IMR-90 (cell line): ENCODE data around the gene MCM3AP. TPM values are rescaled to one million over a fixed set of nuclear protein-coding genes. Genes with fewer than 3 reads are reported as not detected.

ENCODE experiments used
- ATAC-seq: fragments of 200-7000 bp; cut with Tn5 transposase; 2 replicates; pipeline ENCODE4 v1.9.1; 2020; ENCODE audit warnings: low read depth, mild to moderate bottlenecking, moderate library complexity
- BruUV-seq: library from RNA; stranded (reverse); fragments of 400-500 nt; replicated peaks from 2 replicates; lab custom pipeline; 2021; lab: Mats Ljungman, UMichigan
- CTCF ChIA-PET: fragments of 300-600 bp; formaldehyde crosslinking; extraction: SDS; loops from one replicate; lab custom pipeline; 2021; ENCODE audit warnings: antibody characterized with exemption; lab: Yijun Ruan, JAX
- POLR2A ChIA-PET: fragments of 300-600 bp; sonication (Branson Sonifier 250); formaldehyde crosslinking; loops from one replicate; lab custom pipeline; 2022; ENCODE audit warnings: antibody characterized with exemption; ENCODE audit not compliant: unreplicated experiment; lab: Charles Lee
- DNase-seq: peaks from one replicate; pipeline ENCODE4 v3.0.0; 2013
- H2AFZ ChIP-seq: replicated peaks from 2 replicates; pipeline ENCODE3; 2013; ENCODE audit warnings: low read length, mild to moderate bottlenecking; ENCODE audit not compliant: poor library complexity
- H2AK5ac ChIP-seq: 2 replicates; pipeline ENCODE4 v1.6.1; 2013; ENCODE audit warnings: low read depth, low read length, inconsistent platforms
- H2AK9ac ChIP-seq: replicated peaks from 2 replicates; pipeline ENCODE3; 2013; ENCODE audit warnings: mild to moderate bottlenecking, low read depth, low read length, moderate library complexity; ENCODE audit not compliant: poor library complexity
- H2BK120ac ChIP-seq: 2 replicates; pipeline ENCODE4 v1.6.1; 2013; ENCODE audit warnings: low read depth, low read length, inconsistent platforms
- H2BK15ac ChIP-seq: 3 replicates; pipeline ENCODE4 v1.6.1; 2013; ENCODE audit warnings: low read depth, low read length, inconsistent platforms
- H2BK20ac ChIP-seq: 2 replicates; pipeline ENCODE4 v1.6.1; 2013; ENCODE audit warnings: low read depth, mild to moderate bottlenecking, inconsistent platforms, low read length, moderate library complexity
- H2BK5ac ChIP-seq: 2 replicates; pipeline ENCODE4 v1.6.1; 2013; ENCODE audit warnings: mild to moderate bottlenecking, low read depth, low read length, inconsistent platforms; ENCODE audit not compliant: poor library complexity, severe bottlenecking
- H3K14ac ChIP-seq: replicated peaks from 2 replicates; pipeline ENCODE4 v1.6.1; 2013; ENCODE audit warnings: low read depth, low read length, inconsistent platforms
- H3K18ac ChIP-seq: 2 replicates; pipeline ENCODE4 v1.6.1; 2013; ENCODE audit warnings: low read depth, low read length, control low read depth
- H3K23ac ChIP-seq: 2 replicates; pipeline ENCODE4 v1.6.1; 2013; ENCODE audit warnings: low read depth, low read length, inconsistent platforms
- H3K27ac ChIP-seq: 2 replicates; pipeline ENCODE4 v1.5.1; 2013; ENCODE audit warnings: mild to moderate bottlenecking, control low read depth, low read length; ENCODE audit not compliant: insufficient read depth
- H3K27me3 ChIP-seq: 2 replicates; pipeline ENCODE4 v1.6.1; 2013; ENCODE audit warnings: low read length; ENCODE audit not compliant: control insufficient read depth, insufficient read depth
- H3K36me3 ChIP-seq: 2 replicates; pipeline ENCODE4 v1.6.1; 2013; ENCODE audit warnings: low read length, mixed read lengths; ENCODE audit not compliant: control insufficient read depth, insufficient read depth
- H3K4ac ChIP-seq: 2 replicates; pipeline ENCODE4 v1.6.1; 2013; ENCODE audit warnings: low read depth, low read length, inconsistent platforms
- H3K4me1 ChIP-seq: 2 replicates; pipeline ENCODE4 v1.6.1; 2013; ENCODE audit warnings: low read length, mixed read lengths; ENCODE audit not compliant: control insufficient read depth, insufficient read depth
- H3K4me2 ChIP-seq: 2 replicates; pipeline ENCODE4 v1.6.1; 2013; ENCODE audit warnings: low read depth, mild to moderate bottlenecking, control low read depth, low read length, moderate library complexity
- H3K4me3 ChIP-seq: 2 replicates; pipeline ENCODE4 v1.5.1; 2013; ENCODE audit warnings: low read depth, mild to moderate bottlenecking, control low read depth, low read length, moderate library complexity; ENCODE audit not compliant: insufficient read depth
- H3K56ac ChIP-seq: 2 replicates; pipeline ENCODE4 v1.6.1; 2013; ENCODE audit warnings: low read length, inconsistent platforms; ENCODE audit not compliant: insufficient read depth; ENCODE audit errors: extremely low read depth
- H3K79me1 ChIP-seq, 2 experiments: 2 replicates each; pipeline ENCODE4 v1.6.1; 2013; ENCODE audit warnings: low read length in 2 of 2, inconsistent platforms in 1 of 2, low read depth in 1 of 2
- H3K9ac ChIP-seq: 2 replicates; pipeline ENCODE4 v1.6.1; 2013; ENCODE audit warnings: low read depth, low read length, control low read depth
- H3K9me1 ChIP-seq: 2 replicates; pipeline ENCODE4 v1.6.1; 2013; ENCODE audit warnings: low read length, inconsistent platforms; ENCODE audit not compliant: insufficient read depth
- H3K9me3 ChIP-seq: 2 replicates; pipeline ENCODE4 v1.6.1; 2013; ENCODE audit warnings: low read length; ENCODE audit not compliant: control insufficient read depth, insufficient read depth
- H4K20me1 ChIP-seq: 2 replicates; pipeline ENCODE4 v1.6.1; 2013; ENCODE audit warnings: low read length, inconsistent platforms; ENCODE audit not compliant: insufficient read depth
- H4K5ac ChIP-seq: 2 replicates; pipeline ENCODE4 v1.6.1; 2013; ENCODE audit warnings: mild to moderate bottlenecking, low read depth, low read length, control low read depth
- H4K8ac ChIP-seq, 2 experiments: 2 replicates each; pipeline ENCODE4 v1.6.1; 2013; ENCODE audit warnings: low read depth in 2 of 2, low read length in 2 of 2, control low read depth in 1 of 2, inconsistent platforms in 1 of 2
- H4K91ac ChIP-seq: 2 replicates; pipeline ENCODE4 v1.6.1; 2013; ENCODE audit warnings: low read depth, low read length, inconsistent platforms; ENCODE audit not compliant: insufficient read depth
- CEBPB ChIP-seq: IDR thresholded peaks from 2 replicates; pipeline ENCODE4 v1.6.1; 2012; ENCODE audit warnings: low read depth, low read length, improper control_type of control experiment
- CHD1 ChIP-seq: IDR thresholded peaks from 2 replicates; pipeline ENCODE4 v1.6.1; 2012; ENCODE audit warnings: low read depth, low read length, improper control_type of control experiment
- ELK1 ChIP-seq: fragments of 150-350 bp; IDR thresholded peaks from 2 replicates; pipeline ENCODE4 v1.6.1; 2016; ENCODE audit warnings: low read depth, mild to moderate bottlenecking, low read length, moderate library complexity, borderline replicate concordance
- FOS ChIP-seq: fragments of 150-350 bp; IDR thresholded peaks from 2 replicates; pipeline ENCODE4 v1.6.1; 2016; ENCODE audit warnings: low read depth, low read length
- MAZ ChIP-seq: IDR thresholded peaks from 2 replicates; pipeline ENCODE4 v1.6.1; 2012; ENCODE audit warnings: low read depth, mild to moderate bottlenecking, low read length, improper control_type of control experiment, moderate library complexity, borderline replicate concordance
- MXI1 ChIP-seq: IDR thresholded peaks from 2 replicates; pipeline ENCODE4 v1.6.1; 2012; ENCODE audit warnings: low read depth, mild to moderate bottlenecking, low read length, moderate library complexity, borderline replicate concordance
- NFE2L2 ChIP-seq: fragments of 150-350 bp; IDR thresholded peaks from 2 replicates; pipeline ENCODE4 v1.6.1; 2016; ENCODE audit warnings: low read depth, mild to moderate bottlenecking, low read length
- RAD21 ChIP-seq: IDR thresholded peaks from 2 replicates; pipeline ENCODE4 v1.6.1; 2012; ENCODE audit warnings: low read length, improper control_type of control experiment
- RCOR1 ChIP-seq: IDR thresholded peaks from 2 replicates; pipeline ENCODE4 v1.6.1; 2012; ENCODE audit warnings: mild to moderate bottlenecking, low read length, improper control_type of control experiment; ENCODE audit not compliant: insufficient replicate concordance
- RFX5 ChIP-seq: IDR thresholded peaks from 2 replicates; pipeline ENCODE4 v1.8.0; 2012; ENCODE audit warnings: low read depth, mild to moderate bottlenecking, low read length, moderate library complexity
- SMC3 ChIP-seq: fragments of 150-350 bp; IDR thresholded peaks from 2 replicates; pipeline ENCODE4 v1.6.1; 2016; ENCODE audit warnings: low read depth, mild to moderate bottlenecking, antibody characterized with exemption, low read length, moderate library complexity
- USF2 ChIP-seq: fragments of 150-350 bp; IDR thresholded peaks from 2 replicates; pipeline ENCODE4 v1.6.1; 2017; ENCODE audit warnings: mild to moderate bottlenecking, antibody characterized with exemption, low read length, low read depth
- WGBS, 2 experiments: methylation state at CpG; one replicate each; pipeline versions ENCODE4 v1.1.5 to v1.1.7; 2013; ENCODE audit warnings: missing lambda C conversion rate in 2 of 2; ENCODE audit not compliant: insufficient read length in 1 of 2; ENCODE audit errors: extremely low coverage in 2 of 2; 5-methylcytosine and 5-hydroxymethylcytosine counted together
- dilution Hi-C: fragments of 300-500 bp; cut with HindIII; formaldehyde crosslinking; loops from one replicate; pipeline ENCODE4 v1.14.3; 2018; ENCODE audit warnings: low sequenced_read_pairs; ENCODE audit not compliant: unreplicated experiment
- in situ Hi-C: fragments of 300-500 bp; cut with MboI; formaldehyde crosslinking; loops from 3 replicates; pipeline ENCODE4 v1.14.3; 2019; ENCODE audit warnings: low sequenced_read_pairs, inconsistent platforms, mixed read lengths
- intact Hi-C: fragments of 100-400 bp; cut with micrococcal nuclease; formaldehyde crosslinking; loops from 2 replicates; pipeline ENCODE4 v1.10.0; 2022
- polyA plus RNA-seq, 3 experiments: library from polyadenylated mRNA; depleted of rRNA; stranded (reverse); fragments of >200 nt; gene quantifications; 2 replicates each; pipeline ENCODE4 v1.2.3, GENCODE V29; 2012; ENCODE audit warnings: low replicate concordance in 1 of 3
- total RNA-seq: library from RNA; depleted of rRNA; stranded (reverse); fragments of >200 nt; gene quantifications from 2 replicates; pipeline ENCODE4 v1.2.3, GENCODE V29; 2012
- TF ChIP-seq, protein P1 (sequence below): conservative IDR thresholded peaks from 2 replicates; pipeline ENCODE4 v1.5.1; 2012; ENCODE audit warnings: mild to moderate bottlenecking, low read depth, low read length, improper control_type of control experiment

Gene MCM3AP
- total and polyA plus RNA-seq, 2 of the 4 experiments (the other 2 are of a cell fraction) = 46.5 to 63.1 TPM

GRCh38 chr21:46317710-46318463 lies 32.5 kb upstream of the MCM3AP start:
- Histone ChIP-seq H3K56ac (no peak overlapping the region), H2BK15ac (no peak overlapping the region), H3K9me1 (peaks cover 6% of the 10 kb centered on the region; the same call in 1 of the 2 replicates), H3K9ac (no peak overlapping the region), H3K23ac (no peak overlapping the region), H2AK5ac (no peak overlapping the region), H2BK20ac (no peak overlapping the region), H3K4ac (no peak overlapping the region), H3K79me1 (peaks cover 22 to 62% of the 10 kb centered on the region in 2 experiments), H2AFZ (peak overlapping the region; percentile 44), H3K14ac (no peak overlapping the region), H3K4me3 (no peak overlapping the region), H4K5ac (no peak overlapping the region), H4K91ac (no peak overlapping the region), H2AK9ac (peak overlapping the region; percentile 55), H2BK5ac (no peak overlapping the region), H3K4me2 (no peak overlapping the region), H4K8ac (no peak overlapping the region), H3K27me3 (no peaks in the 10 kb centered on the region), H2BK120ac (no peak overlapping the region), H3K4me1 (peaks cover 4% of the 10 kb centered on the region), H4K20me1 (peaks cover 10% of the 10 kb centered on the region), H3K9me3 (no peaks in the 10 kb centered on the region), H3K27ac (no peak overlapping the region), H3K36me3 (peaks cover 8% of the 10 kb centered on the region), H3K18ac (no peak overlapping the region)
- WGBS, 2 experiments = 91% methylated on average over 9 of the region's 20 CpGs; no CpG with 5 or more reads in 1 of the 2 experiments
- ChIA-PET POLR2A (no interaction called here), CTCF (no interaction called here)
- no peak for DNase-seq
- in situ Hi-C loops (no loop called here), intact Hi-C loops (no loop called here), dilution Hi-C loops (no loop called here)
- TF ChIP-seq NFE2L2 = no peak
- no peak for TF ChIP-seq CEBPB
- TF ChIP-seq ELK1 = no peak
- TF ChIP-seq RFX5 = no peak
- no peak for TF ChIP-seq SMC3
- TF ChIP-seq USF2 = no peak
- no peak for TF ChIP-seq RAD21
- TF ChIP-seq MXI1 = no peak
- TF ChIP-seq CHD1 = no peak
- TF ChIP-seq, protein P1, sequence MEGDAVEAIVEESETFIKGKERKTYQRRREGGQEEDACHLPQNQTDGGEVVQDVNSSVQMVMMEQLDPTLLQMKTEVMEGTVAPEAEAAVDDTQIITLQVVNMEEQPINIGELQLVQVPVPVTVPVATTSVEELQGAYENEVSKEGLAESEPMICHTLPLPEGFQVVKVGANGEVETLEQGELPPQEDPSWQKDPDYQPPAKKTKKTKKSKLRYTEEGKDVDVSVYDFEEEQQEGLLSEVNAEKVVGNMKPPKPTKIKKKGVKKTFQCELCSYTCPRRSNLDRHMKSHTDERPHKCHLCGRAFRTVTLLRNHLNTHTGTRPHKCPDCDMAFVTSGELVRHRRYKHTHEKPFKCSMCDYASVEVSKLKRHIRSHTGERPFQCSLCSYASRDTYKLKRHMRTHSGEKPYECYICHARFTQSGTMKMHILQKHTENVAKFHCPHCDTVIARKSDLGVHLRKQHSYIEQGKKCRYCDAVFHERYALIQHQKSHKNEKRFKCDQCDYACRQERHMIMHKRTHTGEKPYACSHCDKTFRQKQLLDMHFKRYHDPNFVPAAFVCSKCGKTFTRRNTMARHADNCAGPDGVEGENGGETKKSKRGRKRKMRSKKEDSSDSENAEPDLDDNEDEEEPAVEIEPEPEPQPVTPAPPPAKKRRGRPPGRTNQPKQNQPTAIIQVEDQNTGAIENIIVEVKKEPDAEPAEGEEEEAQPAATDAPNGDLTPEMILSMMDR = no peak
- no peak for TF ChIP-seq MAZ
- TF ChIP-seq RCOR1 = no peak
- TF ChIP-seq FOS = no peak
- ATAC-seq = no peak
- no TSS peak for BruUV-seq
